Measurements from ENCODE around the gene ARFRP1.
A peak's percentile ranks its signal among the peaks of the same experiment; 100 is the strongest.

ARFRP1 gene

DNA sequence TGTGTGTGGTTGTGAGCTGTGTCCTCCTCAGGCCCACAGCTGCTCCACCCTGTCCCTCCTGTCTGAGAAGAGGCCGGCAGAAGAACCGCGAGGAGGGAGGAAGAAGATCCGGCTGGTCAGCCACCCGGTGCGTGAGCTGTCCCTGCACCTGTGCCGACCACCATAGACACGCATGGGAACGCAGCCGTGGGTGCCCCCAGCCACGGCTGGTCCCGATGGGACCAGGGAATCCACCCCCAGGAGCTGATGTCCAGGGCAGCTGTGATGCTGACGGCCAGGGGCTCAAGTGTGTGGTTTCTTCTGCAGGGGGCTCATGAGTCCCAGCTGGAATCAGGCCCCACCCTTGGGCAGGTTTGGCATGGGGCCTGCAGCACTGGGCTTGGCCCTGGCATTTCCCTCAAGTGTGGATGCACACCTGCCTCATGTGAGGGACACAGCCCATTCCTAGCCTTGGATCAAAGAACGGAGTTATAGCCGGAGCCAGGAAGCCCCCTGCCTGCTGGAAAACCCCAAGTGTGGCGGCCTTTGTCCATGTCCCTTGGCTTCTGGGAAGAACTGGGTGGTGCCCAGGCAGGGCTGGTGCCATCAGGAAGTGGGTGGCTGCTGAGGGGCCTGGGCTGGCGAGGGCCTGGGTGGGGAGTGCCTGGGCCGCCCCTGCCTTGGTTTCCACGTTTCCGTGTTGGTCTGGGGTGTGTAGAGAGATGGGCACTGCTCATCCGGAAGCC is 15.9 kb downstream of the ARFRP1 start:
- Mint-ChIP-seq H3K4me1 (ENCODE audit: low read depth in 2 of 2) (peaks cover 0 to 6% of the 10 kb centered on the region in 2 donors), H3K9me3 (no peaks in the 10 kb centered on the region), H3K27ac (peak overlapping the region; percentile 22 to 97), H3K36me3 (ENCODE audit: insufficient read depth) (peaks cover 37% of the 10 kb centered on the region), H3K27me3 (no peaks in the 10 kb centered on the region), H3K4me3 (no peak overlapping the region)
- no peak for ATAC-seq (replicated peaks)
- DNase-seq = no peak

DNA sequence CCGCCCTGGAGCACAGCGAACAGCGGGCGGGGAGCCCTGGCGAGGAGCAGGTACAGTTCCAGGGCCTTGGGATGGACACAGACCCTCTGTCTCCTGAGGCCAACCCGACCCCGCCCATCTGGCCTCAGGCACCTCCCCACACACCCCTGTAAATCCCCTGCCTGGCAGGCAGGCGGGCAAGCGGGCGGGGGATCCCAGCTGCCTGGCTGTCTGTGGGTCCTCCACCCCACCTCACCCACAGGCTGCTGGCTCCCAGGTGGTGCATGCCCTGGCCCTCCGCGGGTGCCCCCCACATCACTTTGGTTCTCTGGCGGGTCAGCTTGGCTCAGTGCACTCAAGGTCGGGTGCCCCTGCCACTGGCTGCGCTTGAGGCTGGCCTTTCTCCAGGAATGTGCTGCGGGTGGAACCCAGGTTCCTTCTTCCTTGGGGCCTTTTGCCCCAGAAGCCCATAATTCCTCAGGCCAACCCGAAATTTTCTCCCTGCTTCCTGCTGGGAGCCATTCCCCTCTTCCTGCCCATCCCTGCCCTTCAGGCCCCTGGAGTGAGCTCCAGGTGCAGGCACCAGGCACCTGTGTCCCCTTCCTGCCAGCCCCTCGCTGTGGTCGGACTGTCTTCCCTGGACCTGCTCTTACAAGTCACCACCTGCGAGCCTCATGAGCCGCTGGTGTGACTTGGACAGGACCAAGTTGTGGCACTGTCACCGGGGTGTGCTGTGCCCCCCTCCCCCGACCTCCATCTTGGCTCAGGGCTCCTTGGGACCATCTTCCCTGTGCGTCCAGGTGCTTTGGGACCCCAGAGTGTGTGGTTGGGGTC is 16.7 kb downstream of the ARFRP1 start:
- no peak for ATAC-seq (replicated peaks)

DNA sequence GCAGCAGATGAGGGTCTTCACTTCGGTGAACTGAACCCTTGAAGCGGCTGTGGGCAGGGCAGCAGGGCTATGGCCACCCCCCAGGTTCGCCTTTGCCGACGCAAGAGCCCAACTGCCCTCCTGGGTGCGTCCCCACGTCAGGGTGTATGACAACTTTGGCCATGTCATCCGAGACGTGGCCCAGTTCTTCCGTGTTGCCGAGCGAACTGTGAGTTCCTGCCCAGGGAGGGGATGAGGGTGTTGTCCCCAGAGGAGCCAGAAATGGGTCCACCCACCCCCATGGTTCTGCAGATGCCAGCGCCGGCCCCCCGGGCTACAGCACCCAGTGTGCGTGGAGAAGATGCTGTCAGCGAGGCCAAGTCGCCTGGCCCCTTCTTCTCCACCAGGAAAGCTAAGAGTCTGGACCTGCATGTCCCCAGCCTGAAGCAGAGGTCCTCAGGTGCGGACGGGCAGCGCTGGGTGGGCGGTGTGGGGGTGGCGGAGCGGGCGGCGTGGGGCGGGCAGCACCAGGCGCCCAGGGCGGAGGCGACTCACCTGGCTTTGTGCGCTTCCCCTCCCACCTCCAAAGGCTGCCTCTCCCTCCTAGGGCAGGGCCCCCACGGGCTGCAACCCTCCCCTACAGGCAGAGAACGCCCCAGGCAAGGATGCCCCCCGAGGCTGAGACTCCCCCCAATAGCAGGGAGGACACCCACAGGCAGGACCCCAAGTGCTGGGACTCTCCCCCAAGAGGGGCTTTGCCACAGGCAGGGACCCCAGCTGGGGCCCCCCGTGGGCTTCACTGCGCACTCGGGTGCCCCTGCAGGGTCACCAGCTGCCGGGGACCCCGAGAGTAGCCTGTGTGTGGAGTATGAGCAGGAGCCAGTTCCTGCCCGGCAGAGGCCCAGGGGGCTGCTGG is 17.5 kb downstream of the ARFRP1 start:
- no peaks in the 10 kb centered on the region for H3K27me3 Mint-ChIP-seq
- DNase-seq (no peak), ATAC-seq (replicated peaks) (no peak)
- H3K4me1 Mint-ChIP-seq (ENCODE audit: low read depth in 2 of 2) = peaks cover 0 to 7% of the 10 kb centered on the region in 2 donors
- no peaks in the 10 kb centered on the region for H3K9me3 Mint-ChIP-seq
- H3K36me3 Mint-ChIP-seq (ENCODE audit: insufficient read depth) = peaks cover 37% of the 10 kb centered on the region
- no peak overlapping the region for H3K27ac Mint-ChIP-seq
- H3K4me3 Mint-ChIP-seq = no peak overlapping the region

More for the DNA sequence above, 16.7 kb downstream of the ARFRP1 start:
- H3K36me3 Mint-ChIP-seq (ENCODE audit: insufficient read depth) = peaks cover 37% of the 10 kb centered on the region
- no peaks in the 10 kb centered on the region for H3K9me3 Mint-ChIP-seq
- no peaks in the 10 kb centered on the region for H3K27me3 Mint-ChIP-seq
- no peak for DNase-seq
- H3K27ac Mint-ChIP-seq = peak overlapping the region; percentile 8 to 22
- H3K4me3 Mint-ChIP-seq = no peak overlapping the region
- H3K4me1 Mint-ChIP-seq (ENCODE audit: low read depth in 2 of 2) = peaks cover 0 to 7% of the 10 kb centered on the region in 2 donors

DNA sequence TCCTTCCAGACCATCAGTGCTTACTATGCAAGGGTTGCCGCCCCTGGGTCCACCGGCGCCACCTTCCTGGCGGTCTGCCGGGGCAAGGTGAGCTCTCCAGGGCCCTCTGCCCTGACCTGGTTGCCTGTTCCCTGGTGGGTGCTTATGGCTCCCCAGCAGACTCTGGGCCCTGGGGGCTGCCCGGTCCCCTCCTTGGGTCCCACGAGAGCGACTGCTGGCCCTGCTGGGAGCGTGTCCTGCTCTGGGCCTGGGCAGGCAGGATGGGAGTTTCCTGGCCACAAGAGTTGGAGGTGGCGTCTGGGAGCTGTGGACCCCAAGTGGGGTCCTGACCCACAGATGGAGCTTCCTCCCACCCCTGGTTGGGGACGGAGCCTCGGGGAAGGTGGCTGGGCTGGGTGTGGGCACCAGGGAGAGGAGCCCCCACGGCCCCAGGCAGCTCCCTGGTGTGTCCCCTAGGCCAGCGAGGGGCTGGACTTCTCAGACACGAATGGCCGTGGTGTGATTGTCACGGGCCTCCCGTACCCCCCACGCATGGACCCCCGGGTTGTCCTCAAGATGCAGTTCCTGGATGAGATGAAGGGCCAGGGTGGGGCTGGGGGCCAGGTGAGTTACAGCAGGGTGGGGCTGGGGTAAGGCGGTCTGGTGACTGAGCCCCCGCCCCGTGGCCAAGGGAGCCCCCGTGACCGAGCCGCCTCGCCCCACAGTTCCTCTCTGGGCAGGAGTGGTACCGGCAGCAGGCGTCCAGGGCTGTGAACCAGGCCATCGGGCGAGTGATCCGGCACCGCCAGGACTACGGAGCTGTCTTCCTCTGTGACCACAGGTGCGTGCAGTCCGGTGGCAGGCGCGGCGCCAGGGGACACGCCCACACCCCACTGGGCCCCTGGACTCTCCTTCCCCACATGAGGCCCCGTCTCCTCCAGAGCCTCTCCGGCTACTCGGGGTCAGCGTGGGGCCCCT is 18.5 kb downstream of the ARFRP1 start:
- Mint-ChIP-seq H3K27ac (no peak overlapping the region), H3K4me1 (ENCODE audit: low read depth in 2 of 2) (peaks cover 0 to 7% of the 10 kb centered on the region in 2 donors), H3K4me3 (no peak overlapping the region), H3K36me3 (ENCODE audit: insufficient read depth) (peaks cover 31% of the 10 kb centered on the region), H3K27me3 (no peaks in the 10 kb centered on the region), H3K9me3 (no peaks in the 10 kb centered on the region)
- no peak for DNase-seq
- ATAC-seq (replicated peaks) = no peak

DNA sequence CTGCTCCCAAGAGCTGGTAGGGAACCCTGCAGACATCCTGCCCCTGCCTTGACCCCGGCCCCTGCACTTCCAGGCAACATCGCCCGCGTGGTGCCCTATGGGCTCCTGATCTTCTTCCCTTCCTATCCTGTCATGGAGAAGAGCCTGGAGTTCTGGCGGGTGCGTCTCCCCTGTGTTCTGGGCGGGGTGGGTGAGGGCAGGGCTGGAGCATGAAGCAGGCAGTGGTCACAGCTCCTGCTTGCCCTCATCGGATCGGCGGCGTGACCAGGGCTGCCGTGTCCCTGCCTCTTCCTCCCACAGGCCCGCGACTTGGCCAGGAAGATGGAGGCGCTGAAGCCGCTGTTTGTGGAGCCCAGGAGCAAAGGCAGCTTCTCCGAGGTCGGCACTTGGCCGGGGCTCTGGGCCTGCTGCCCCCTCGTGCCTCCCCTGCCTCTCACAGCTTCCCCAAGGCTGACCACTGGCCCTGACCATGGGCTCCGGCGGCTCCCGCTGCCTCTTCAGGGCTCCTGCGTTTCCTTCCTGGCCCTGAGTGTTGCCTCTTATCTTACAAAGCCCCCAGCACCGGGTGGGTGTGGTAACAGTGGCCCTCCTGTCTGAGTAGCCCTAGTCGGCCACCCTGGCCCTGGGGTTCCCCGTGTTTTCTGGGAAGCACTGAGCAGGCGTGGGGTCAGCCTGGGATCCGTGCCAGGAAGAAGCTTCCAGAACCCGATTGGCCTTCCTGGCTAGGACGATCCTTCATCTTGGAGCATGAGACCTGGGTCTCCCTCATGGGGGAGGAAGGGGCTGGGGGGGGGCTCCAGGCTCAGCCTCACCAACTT is 19.3 kb downstream of the ARFRP1 start:
- Mint-ChIP-seq H3K9me3 (no peaks in the 10 kb centered on the region), H3K4me3 (no peak overlapping the region), H3K27me3 (no peaks in the 10 kb centered on the region), H3K36me3 (ENCODE audit: insufficient read depth) (peaks cover 22% of the 10 kb centered on the region), H3K4me1 (ENCODE audit: low read depth in 2 of 2) (peaks cover 0 to 5% of the 10 kb centered on the region in 2 donors), H3K27ac (no peak overlapping the region)
- DNase-seq = no peak
- no peak for ATAC-seq (replicated peaks)

DNA sequence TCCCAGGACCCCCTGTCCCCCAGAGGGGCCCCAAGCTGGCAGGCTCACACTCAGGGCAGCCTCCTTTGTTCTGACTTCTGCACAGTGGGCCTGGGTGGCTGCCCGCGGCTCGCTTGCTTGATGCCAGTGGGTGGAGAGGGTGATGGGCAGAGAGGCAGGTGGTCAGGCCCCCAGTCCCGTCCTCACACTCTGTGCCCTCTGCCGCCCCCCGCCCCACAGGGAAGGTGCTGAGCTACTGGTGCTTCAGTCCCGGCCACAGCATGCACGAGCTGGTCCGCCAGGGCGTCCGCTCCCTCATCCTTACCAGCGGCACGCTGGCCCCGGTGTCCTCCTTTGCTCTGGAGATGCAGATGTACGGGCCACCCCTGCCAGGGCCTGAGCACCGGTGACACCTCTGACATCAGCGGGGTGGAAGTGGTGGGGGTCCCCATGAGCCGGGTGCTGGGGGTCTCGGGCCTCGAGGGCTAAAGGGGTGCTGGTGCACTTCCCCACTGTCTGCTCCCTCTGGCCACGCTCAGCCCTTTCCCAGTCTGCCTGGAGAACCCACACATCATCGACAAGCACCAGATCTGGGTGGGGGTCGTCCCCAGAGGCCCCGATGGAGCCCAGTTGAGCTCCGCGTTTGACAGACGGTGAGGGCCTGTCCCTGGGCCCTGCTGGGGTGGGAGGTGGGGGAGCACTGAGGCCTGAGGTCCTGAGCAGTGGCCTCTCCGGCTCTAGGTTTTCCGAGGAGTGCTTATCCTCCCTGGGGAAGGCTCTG is 20.2 kb downstream of the ARFRP1 start:
- peaks cover 14% of the 10 kb centered on the region for H3K36me3 Mint-ChIP-seq (ENCODE audit: insufficient read depth)
- H3K27me3 Mint-ChIP-seq = no peaks in the 10 kb centered on the region
- no peak overlapping the region for H3K4me3 Mint-ChIP-seq
- H3K9me3 Mint-ChIP-seq = no peaks in the 10 kb centered on the region
- no peak overlapping the region for H3K27ac Mint-ChIP-seq
- DNase-seq (no peak), ATAC-seq (replicated peaks) (no peak)
- H3K4me1 Mint-ChIP-seq (ENCODE audit: low read depth in 2 of 2) = peaks cover 0 to 5% of the 10 kb centered on the region in 2 donors

DNA sequence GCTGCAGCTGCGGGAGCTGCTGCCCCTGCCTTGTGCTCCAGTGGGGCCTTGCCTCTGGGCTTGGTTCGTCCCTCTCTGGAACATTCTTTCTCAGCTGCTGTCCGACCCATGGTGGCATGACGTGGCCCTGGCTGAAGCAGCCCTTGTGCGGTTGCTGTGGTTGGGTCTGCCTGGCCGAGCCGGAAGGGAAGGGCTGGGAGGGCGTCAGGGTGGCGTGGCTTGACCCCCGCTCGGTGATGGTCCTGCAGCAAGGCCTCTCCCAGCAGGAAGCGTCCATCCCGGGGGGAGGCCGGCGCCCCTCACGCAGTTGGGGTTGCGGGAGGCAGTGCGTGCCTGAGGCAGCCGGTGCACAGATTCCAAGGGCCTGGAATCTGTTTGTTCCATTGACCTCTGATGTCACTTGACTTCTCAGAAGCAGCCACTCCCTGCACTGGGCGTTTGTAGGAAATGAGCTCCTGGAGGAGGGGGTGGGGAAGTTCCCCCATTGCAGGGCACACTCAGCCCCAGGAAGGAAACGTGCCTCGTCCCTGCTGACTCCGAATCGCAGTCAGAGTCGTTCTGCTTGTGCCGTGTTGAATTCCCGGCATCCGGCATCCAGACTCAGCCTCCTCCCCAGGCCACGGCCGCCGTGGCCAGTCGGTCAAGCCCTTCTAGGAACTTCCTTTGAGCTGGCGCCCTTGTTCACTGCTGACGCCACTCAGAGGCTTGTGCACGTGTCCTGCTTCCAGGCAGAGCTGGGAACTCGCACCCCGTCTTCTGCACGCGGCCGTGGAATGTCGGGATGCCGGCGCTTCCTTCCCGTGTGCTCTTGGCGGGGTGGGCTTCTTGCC is 21.1 kb downstream of the ARFRP1 start:
- DNase-seq = no peak
- peaks cover 5% of the 10 kb centered on the region for H3K36me3 Mint-ChIP-seq (ENCODE audit: insufficient read depth)
- no peak overlapping the region for H3K4me3 Mint-ChIP-seq
- peaks cover 0 to 5% of the 10 kb centered on the region in 2 donors for H3K4me1 Mint-ChIP-seq (ENCODE audit: low read depth in 2 of 2)
- H3K27me3 Mint-ChIP-seq = no peaks in the 10 kb centered on the region
- H3K27ac Mint-ChIP-seq = no peak overlapping the region
- ATAC-seq (replicated peaks) = peak; percentile 51
- H3K9me3 Mint-ChIP-seq = no peaks in the 10 kb centered on the region

DNA sequence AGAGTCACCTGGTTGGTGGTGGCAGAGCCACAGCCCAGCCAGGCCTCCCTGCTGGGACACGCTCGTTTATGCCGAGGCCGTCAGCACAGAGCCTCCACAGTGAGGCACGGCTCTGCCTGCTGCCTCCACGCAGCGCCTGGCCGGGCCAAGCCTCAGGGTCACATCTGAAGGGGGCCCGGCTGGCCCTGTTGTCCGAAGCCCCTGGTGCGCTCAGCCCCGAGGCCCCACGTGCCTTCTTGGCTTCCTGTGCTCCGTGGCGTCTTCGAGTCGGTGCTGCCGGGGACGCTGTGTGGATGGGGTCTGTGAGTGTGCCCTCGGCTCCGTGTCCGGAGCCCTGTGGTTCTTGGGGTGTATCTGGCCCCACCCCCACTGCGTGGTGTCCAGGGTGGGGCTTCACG is 21.7 kb downstream of the ARFRP1 start:
- no peak overlapping the region for H3K4me3 Mint-ChIP-seq
- H3K36me3 Mint-ChIP-seq (ENCODE audit: insufficient read depth) = peaks cover 3% of the 10 kb centered on the region
- peaks cover 0 to 1% of the 10 kb centered on the region in 2 donors for H3K4me1 Mint-ChIP-seq (ENCODE audit: low read depth in 2 of 2)
- ATAC-seq (replicated peaks) (no peak), DNase-seq (no peak)
- H3K27me3 Mint-ChIP-seq = no peaks in the 10 kb centered on the region
- no peak overlapping the region for H3K27ac Mint-ChIP-seq
- no peaks in the 10 kb centered on the region for H3K9me3 Mint-ChIP-seq

DNA sequence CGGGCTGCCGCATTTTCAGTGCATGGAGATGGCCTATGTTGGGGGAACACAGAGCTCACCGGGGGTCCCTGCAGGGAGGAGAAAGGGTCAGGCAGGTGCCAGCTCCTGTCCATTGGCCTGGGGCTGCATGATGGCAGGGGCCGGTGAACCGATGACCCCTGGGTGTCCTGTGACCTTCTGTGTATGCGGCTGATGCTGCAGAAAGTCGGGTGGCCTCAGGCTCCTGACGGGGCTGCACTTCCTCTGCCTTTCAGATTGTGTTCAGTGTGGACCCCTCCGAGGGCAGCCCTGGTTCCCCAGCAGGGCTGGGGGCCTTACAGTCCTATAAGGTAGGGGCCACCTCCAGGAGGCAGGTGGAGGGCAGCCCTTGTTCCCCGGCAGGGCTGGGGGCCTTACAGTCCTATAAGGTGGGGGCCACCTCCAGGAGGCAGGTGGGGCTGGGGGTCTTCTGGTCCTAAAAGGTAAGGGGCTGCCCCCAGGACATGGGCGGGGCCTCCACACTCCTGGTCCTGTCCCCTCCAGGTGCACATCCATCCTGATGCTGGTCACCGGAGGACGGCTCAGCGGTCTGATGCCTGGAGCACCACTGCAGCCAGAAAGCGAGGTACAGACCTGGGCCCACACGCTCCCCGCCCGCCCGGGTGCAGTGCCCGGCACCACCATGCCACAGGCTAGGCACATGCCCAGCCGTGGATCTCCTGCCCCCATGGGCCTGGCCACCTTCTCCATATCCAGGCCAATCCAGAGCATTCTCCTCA is 22.3 kb downstream of the ARFRP1 start:
- Mint-ChIP-seq H3K36me3 (ENCODE audit: insufficient read depth) (peaks cover 3% of the 10 kb centered on the region), H3K27ac (peak overlapping the region in 1 of 2 donors; percentile 28), H3K27me3 (no peaks in the 10 kb centered on the region), H3K4me1 (ENCODE audit: low read depth in 2 of 2) (peaks cover 0 to 1% of the 10 kb centered on the region in 2 donors), H3K4me3 (no peak overlapping the region), H3K9me3 (no peaks in the 10 kb centered on the region)
- ATAC-seq (replicated peaks) (no peak), DNase-seq (no peak)

DNA sequence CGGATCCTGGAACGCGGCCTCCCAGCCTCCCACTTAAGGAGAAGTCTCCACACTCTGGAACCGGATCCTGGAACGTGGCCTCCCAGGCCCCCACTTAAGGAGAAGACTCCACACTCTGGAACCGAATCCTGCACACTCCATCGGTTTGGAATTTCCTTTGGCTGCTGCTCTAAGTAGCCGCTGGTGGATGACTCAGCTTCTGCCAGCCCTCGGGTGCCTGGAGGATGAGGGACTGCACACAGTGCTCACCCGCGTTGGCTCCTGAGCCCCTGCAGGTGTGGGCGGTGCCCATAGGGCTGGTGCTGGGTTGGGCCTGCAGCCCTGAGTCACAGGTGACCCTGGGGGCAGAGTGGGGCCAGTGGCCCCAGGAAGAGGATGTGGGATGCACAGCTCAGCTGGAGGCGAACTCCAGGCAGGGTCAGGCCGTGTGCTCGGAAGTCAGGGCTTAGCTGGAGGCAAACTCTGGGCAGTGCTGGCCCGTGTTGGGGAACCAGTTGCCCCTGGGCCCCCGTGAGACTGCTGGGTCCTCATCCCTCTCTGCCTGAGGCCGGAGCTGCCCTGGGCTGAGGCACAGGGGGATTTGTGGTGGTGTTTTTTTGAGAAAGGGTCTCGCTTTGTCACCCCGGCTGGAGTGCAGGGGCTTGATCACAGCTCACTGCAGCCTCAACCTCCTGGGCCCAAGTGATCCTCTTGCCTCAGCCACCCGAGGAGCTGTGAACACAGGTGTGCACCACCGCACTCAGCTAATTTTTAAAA is 25.2 kb downstream of the ARFRP1 start:
- ATAC-seq (replicated peaks) = no peak

More for the DNA sequence above, 25.2 kb downstream of the ARFRP1 start:
- Mint-ChIP-seq H3K4me3 (no peak overlapping the region), H3K36me3 (ENCODE audit: insufficient read depth) (peaks cover 7% of the 10 kb centered on the region), H3K27me3 (no peaks in the 10 kb centered on the region), H3K27ac (peak overlapping the region in 1 of 2 donors; percentile 26), H3K4me1 (ENCODE audit: low read depth in 2 of 2) (peaks cover 0 to 1% of the 10 kb centered on the region in 2 donors), H3K9me3 (no peaks in the 10 kb centered on the region)
- no peak for DNase-seq
